Psoas muscle (tissue), 8 donors: ENCODE measurements around the gene MAP2K2. TPM values are rescaled to one million over a fixed set of nuclear protein-coding genes. Genes with fewer than 3 reads are reported as not detected.

Experiments used
- ATAC-seq, 4 donors: fragments of 200-7000 bp; cut with Tn5 transposase; one replicate each; pipeline ENCODE4 v1.9.1; 2020; ENCODE audit warnings: moderate library complexity in 3 of 4, mild to moderate bottlenecking in 2 of 4
- DNase-seq, 2 donors: peaks; one replicate each; pipeline ENCODE4 v3.0.0-alpha.2; 2020
- H3K27ac ChIP-seq: fragments of 200-600 bp; one replicate; pipeline ENCODE4 v1.8.0; 2022
- H3K27me3 ChIP-seq, 3 donors: fragments of 200-600 bp in 1 of 3; one replicate each; pipeline versions ENCODE4 v1.6.1 to v1.8.0; 2013 to 2022; ENCODE audit warnings: low read length in 2 of 3, mild to moderate bottlenecking in 2 of 3, moderate library complexity in 1 of 3; ENCODE audit not compliant: insufficient read depth in 3 of 3
- H3K36me3 ChIP-seq, 2 donors: fragments of 200-600 bp in 1 of 2; one replicate each; pipeline versions ENCODE4 v1.6.1 to v1.8.0; 2013 to 2022; ENCODE audit warnings: low read depth in 1 of 2, mild to moderate bottlenecking in 1 of 2, moderate library complexity in 1 of 2; ENCODE audit not compliant: insufficient read depth in 1 of 2
- H3K4me1 ChIP-seq: fragments of 200-600 bp; one replicate; pipeline ENCODE4 v1.8.0; 2022
- H3K4me3 ChIP-seq: fragments of 200-600 bp; one replicate; pipeline ENCODE4 v1.8.0; 2022; ENCODE audit warnings: mild to moderate bottlenecking
- H3K9me3 ChIP-seq: fragments of 200-600 bp; one replicate; pipeline ENCODE4 v1.8.0; 2022
- CTCF ChIP-seq: fragments of 200-600 bp; IDR thresholded peaks from one replicate; pipeline ENCODE4 v1.8.0; 2022; ENCODE audit warnings: antibody characterized with exemption
- WGBS, 3 donors: extraction: QIAGEN DNeasy Blood & Tissue Kit; methylation state at CpG; one replicate each; pipeline versions ENCODE4 v1.1.6 to v1.1.7; 2013; 5-methylcytosine and 5-hydroxymethylcytosine counted together
- intact Hi-C, 2 donors: fragments of 100-400 bp; cut with DNase I; formaldehyde crosslinking; loops; one replicate each; pipeline versions ENCODE4 v1.11.0 to v1.14.2; 2022
- polyA plus RNA-seq, 3 donors: library from polyadenylated mRNA; stranded (reverse); fragments of 200-250 nt; gene quantifications; one replicate each; pipeline ENCODE4 v1.2.3, GENCODE V29; 2013
- total RNA-seq, 4 donors: library from RNA; stranded (reverse); fragmentation: NEBNext Ultra II Directional in 2 of 4; extraction: Animal tissue kit (Norgen Biotek cat#: 25700) in 2 of 4; gene quantifications; one replicate each; pipeline versions ENCODE4 v1.2.1 to v1.2.4, GENCODE V29; 2021 to 2023
- donor health status: healthy with polysubstance abuse.
- donor health status: DM: no; HTN: no; CAD: no; lungs with moderate emphysema.
- donor health status: Bipolar disorder and iron deficiency.
- donor health status: healthy.
- donor health status: DM: yes; HTN: yes; CAD: no.
- donor health status: DM: no; HTN: no; CAD: no.
- donor health status: DM: no; HTN: no; CAD: no.
- donor health status: DM: yes; HTN: yes; CAD: no.

MAP2K2 gene
- total and polyA plus RNA-seq, 7 donors = 136 to 290 (median 189) TPM

- intact Hi-C loops = loop anchor here in 1 of 2 donors (5.0 kb wide), 2 partner anchors 53 to 78 kb away; partner anchors contain the start of gene PIAS4
- DNase-seq (peak; percentile 84 to 90), ATAC-seq (peak in 1 of 4 donors; percentile 4)
- H3K36me3 ChIP-seq = peaks cover 0 to 3% of the 10 kb centered on the region in 2 donors
- TF ChIP-seq CTCF = no peak
- peaks cover 64% of the 10 kb centered on the region for H3K4me1 ChIP-seq
- no peaks in the 10 kb centered on the region for H3K9me3 ChIP-seq
- 52 to 63% (median 53%) methylated on average over 37 to 42 of the region's 42 CpGs for WGBS, 3 donors
- peak overlapping the region; percentile 97 for H3K4me3 ChIP-seq
- peak overlapping the region; percentile 96 for H3K27ac ChIP-seq
- no peaks in the 10 kb centered on the region for H3K27me3 ChIP-seq
Observed at GRCh38 chr19:4059891-4060620, 63.9 kb downstream of the MAP2K2 start.

- WGBS, 3 donors = 42 to 61% (median 48%) methylated on average over 18 to 19 of the region's 19 CpGs
- no peaks in the 10 kb centered on the region for H3K27me3 ChIP-seq
- H3K4me1 ChIP-seq = peaks cover 64% of the 10 kb centered on the region
- peak overlapping the region; percentile 96 for H3K27ac ChIP-seq
- DNase-seq = no peak
- peak overlapping the region; percentile 97 for H3K4me3 ChIP-seq
- H3K36me3 ChIP-seq = peaks cover 0 to 9% of the 10 kb centered on the region in 2 donors
- no peaks in the 10 kb centered on the region for H3K9me3 ChIP-seq
- peak in 1 of 4 donors; percentile 6 for ATAC-seq
- intact Hi-C loops = no loop called here
- TF ChIP-seq CTCF = no peak
Observed at GRCh38 chr19:4059453-4059871, 64.5 kb downstream of the MAP2K2 start.

GRCh38 chr19:4058693-4059452 is 65.0 kb downstream of the MAP2K2 start:
- DNase-seq = peak in 1 of 2 donors; percentile 70
- Histone ChIP-seq H3K4me1 (peaks cover 61% of the 10 kb centered on the region), H3K27ac (peak overlapping the region; percentile 96), H3K4me3 (peak overlapping the region; percentile 97), H3K27me3 (no peaks in the 10 kb centered on the region), H3K9me3 (no peaks in the 10 kb centered on the region), H3K36me3 (peaks cover 0 to 15% of the 10 kb centered on the region in 2 donors)
- no peak for TF ChIP-seq CTCF
- ATAC-seq = peak; percentile 2 to 19 (median 10)
- WGBS, 3 donors = 24 to 54% (median 37%) methylated on average over 27 to 30 of the region's 30 CpGs
- intact Hi-C loops = no loop called here

GRCh38 chr19:4057931-4058692 is 65.8 kb downstream of the MAP2K2 start:
- 31 to 37% (median 35%) methylated on average over 18 to 22 of the region's 22 CpGs for WGBS, 3 donors
- peak overlapping the region; percentile 96 for H3K27ac ChIP-seq
- ATAC-seq = peak; percentile 76 to 81 (median 80)
- peak overlapping the region; percentile 97 for H3K4me3 ChIP-seq
- H3K9me3 ChIP-seq = no peaks in the 10 kb centered on the region
- no peak for TF ChIP-seq CTCF
- peaks cover 0 to 23% of the 10 kb centered on the region in 2 donors for H3K36me3 ChIP-seq
- peaks cover 55% of the 10 kb centered on the region for H3K4me1 ChIP-seq
- no peaks in the 10 kb centered on the region for H3K27me3 ChIP-seq
- DNase-seq = peak; percentile 94 to 97
- intact Hi-C loops = no loop called here
